ENCODE results near the gene PCDHGC4.
A peak's percentile ranks its signal among the peaks of the same experiment; 100 is the strongest.

PCDHGC4 gene

GRCh38 chr5:141484641-141485311, at the start of gene PCDHGC4:
Gene PCDHGC4, plus strand, starts transcription at chr5:141485030. Its CDS starts 144 bp downstream, at chr5:141485174.
- no peak for DNase-seq

- DNase-seq = no peak
Measured at GRCh38 chr5:141437221-141437620, 47.6 kb upstream of the PCDHGC4 start.

GRCh38 chr5:141439411-141440141, 45.3 kb upstream of the PCDHGC4 start:
- no peak for DNase-seq

GRCh38 chr5:141440341-141440740, 44.5 kb upstream of the PCDHGC4 start:
- DNase-seq = peak; percentile 55

GRCh38 chr5:141441571-141442170, 43.2 kb upstream of the PCDHGC4 start:
- DNase-seq = no peak

- DNase-seq = peak; percentile 29
Measured at GRCh38 chr5:141465351-141465750, 19.5 kb upstream of the PCDHGC4 start.

- peak; percentile 94 for DNase-seq
Measured at GRCh38 chr5:141475625-141476131, 9.2 kb upstream of the PCDHGC4 start, which contains the start of gene PCDHGC3. Gene PCDHGC3, plus strand, starts transcription at chr5:141475966. Its CDS starts 151 bp downstream, at chr5:141476117.

GRCh38 chr5:141476132-141476911, 8.5 kb upstream of the PCDHGC4 start:
- DNase-seq = peak; percentile 61

GRCh38 chr5:141477044-141477575, 7.7 kb upstream of the PCDHGC4 start:
- DNase-seq = no peak

GRCh38 chr5:141477815-141478214, 7.0 kb upstream of the PCDHGC4 start:
- no peak for DNase-seq

- no peak for DNase-seq
Measured at GRCh38 chr5:141478321-141478945, 6.4 kb upstream of the PCDHGC4 start.

- no peak for DNase-seq
Measured at GRCh38 chr5:141479776-141480175, 5.1 kb upstream of the PCDHGC4 start.

- DNase-seq = no peak
Measured at GRCh38 chr5:141483902-141484301, 928 bp upstream of the PCDHGC4 start.

- DNase-seq = no peak
Measured at GRCh38 chr5:141484310-141484640, 555 bp upstream of the PCDHGC4 start.

GRCh38 chr5:141485321-141486055, 658 bp downstream of the PCDHGC4 start:
- no peak for DNase-seq

GRCh38 chr5:141486091-141486490, 1.3 kb downstream of the PCDHGC4 start:
- no peak for DNase-seq

GRCh38 chr5:141487131-141487530, 2.3 kb downstream of the PCDHGC4 start:
- no peak for DNase-seq

- peak; percentile 66 for DNase-seq
Measured at GRCh38 chr5:141488591-141489561, 4.0 kb downstream of the PCDHGC4 start, which contains the start of gene PCDHGC5. Gene PCDHGC5, plus strand, starts transcription at chr5:141489081. Its CDS starts 160 bp downstream, at chr5:141489241.

GRCh38 chr5:141489841-141490240, 5.0 kb downstream of the PCDHGC4 start:
- DNase-seq = no peak

GRCh38 chr5:141490271-141490670, 5.4 kb downstream of the PCDHGC4 start:
- no peak for DNase-seq

All from kidney glomerular epithelial cell (primary cell).